Liver (tissue), 9 donors: ENCODE results near the gene IFITM5. TPM values are rescaled to one million over a fixed set of nuclear protein-coding genes. Genes with fewer than 3 reads are reported as not detected.

Experiments
- DNase-seq: peaks from one replicate; pipeline ENCODE4 v3.0.0-alpha.2; 2017; ENCODE audit warnings: low spot score
- H3K27ac ChIP-seq, 2 donors: one replicate each; pipeline ENCODE4 v1.7.0; 2013; ENCODE audit warnings: inconsistent platforms in 2 of 2, low read length in 2 of 2, control low read depth in 1 of 2, low read depth in 1 of 2, mild to moderate bottlenecking in 1 of 2
- H3K27me3 ChIP-seq, 4 donors: one replicate each; pipeline versions ENCODE4 v1.6.1 to v1.7.0; 2013; ENCODE audit warnings: low read length in 3 of 4, inconsistent platforms in 1 of 4, mild to moderate bottlenecking in 1 of 4, moderate library complexity in 1 of 4; ENCODE audit not compliant: control insufficient read depth in 4 of 4, insufficient read depth in 4 of 4
- H3K36me3 ChIP-seq, 4 donors: one replicate each; pipeline versions ENCODE4 v1.6.1 to v1.7.0; 2013; ENCODE audit warnings: low read length in 3 of 4, mild to moderate bottlenecking in 3 of 4, low read depth in 1 of 4, moderate library complexity in 1 of 4; ENCODE audit not compliant: control insufficient read depth in 4 of 4, insufficient read depth in 3 of 4
- H3K4me1 ChIP-seq, 4 donors: one replicate each; pipeline versions ENCODE4 v1.6.1 to v1.7.0; 2013; ENCODE audit warnings: low read length in 3 of 4, mild to moderate bottlenecking in 3 of 4, moderate library complexity in 1 of 4; ENCODE audit not compliant: control insufficient read depth in 4 of 4, insufficient read depth in 4 of 4
- H3K4me3 ChIP-seq, 3 donors: one replicate each; pipeline versions ENCODE4 v1.6.1 to v1.7.0; 2013; ENCODE audit warnings: low read length in 3 of 3, control low read depth in 1 of 3, low read depth in 1 of 3, mild to moderate bottlenecking in 1 of 3
- H3K9ac ChIP-seq, 2 donors: one replicate each; pipeline ENCODE4 v1.7.0; 2013; ENCODE audit warnings: low read length in 2 of 2, mild to moderate bottlenecking in 2 of 2, moderate library complexity in 2 of 2, control low read depth in 1 of 2, low read depth in 1 of 2
- H3K9me3 ChIP-seq, 4 donors: one replicate each; pipeline versions ENCODE4 v1.6.1 to v1.7.0; 2013; ENCODE audit warnings: low read length in 3 of 4; ENCODE audit not compliant: control insufficient read depth in 4 of 4
- EGR1 ChIP-seq, 2 donors: IDR thresholded peaks; 2 replicates each; pipeline ENCODE4 v1.6.1; 2016 to 2018; ENCODE audit warnings: antibody characterized with exemption in 2 of 2, low read depth in 2 of 2
- FOXA1 ChIP-seq: IDR thresholded peaks from 2 replicates; pipeline ENCODE4 v1.6.1; 2016; ENCODE audit warnings: antibody characterized with exemption
- FOXA2 ChIP-seq: IDR thresholded peaks from 2 replicates; pipeline ENCODE4 v1.6.1; 2016; ENCODE audit warnings: antibody characterized with exemption
- GABPA ChIP-seq, 2 donors: IDR thresholded peaks in 1 of 2; conservative IDR thresholded peaks in 1 of 2; 2 replicates each; pipeline ENCODE4 v1.6.1; 2016; ENCODE audit warnings: antibody characterized with exemption in 2 of 2, mild to moderate bottlenecking in 1 of 2, moderate library complexity in 1 of 2
- HNF4A ChIP-seq, 2 donors: conservative IDR thresholded peaks; 2 replicates each; pipeline ENCODE4 v1.6.1; 2016; ENCODE audit warnings: antibody characterized with exemption in 2 of 2, mild to moderate bottlenecking in 2 of 2
- HNF4G ChIP-seq: IDR thresholded peaks from 2 replicates; pipeline ENCODE4 v1.6.1; 2016; ENCODE audit warnings: antibody characterized with exemption
- JUND ChIP-seq, 2 donors: IDR thresholded peaks; 2 replicates each; pipeline ENCODE4 v1.6.1; 2016; ENCODE audit warnings: antibody characterized with exemption in 2 of 2
- NR2F2 ChIP-seq: IDR thresholded peaks from 2 replicates; pipeline ENCODE4 v1.6.1; 2016; ENCODE audit warnings: antibody characterized with exemption
- RAD21 ChIP-seq, 2 donors: IDR thresholded peaks; 2 replicates each; pipeline ENCODE4 v1.6.1; 2016; ENCODE audit warnings: antibody characterized with exemption in 2 of 2, mild to moderate bottlenecking in 2 of 2
- RXRA ChIP-seq, 2 donors: IDR thresholded peaks; 2 replicates each; pipeline ENCODE4 v1.6.1; 2017 to 2018; ENCODE audit warnings: antibody characterized with exemption in 2 of 2, mild to moderate bottlenecking in 1 of 2
- SP1 ChIP-seq: IDR thresholded peaks from 2 replicates; pipeline ENCODE4 v1.6.1; 2018; ENCODE audit warnings: antibody characterized with exemption, mild to moderate bottlenecking
- TAF1 ChIP-seq: conservative IDR thresholded peaks from 2 replicates; pipeline ENCODE4 v1.6.1; 2016; ENCODE audit warnings: antibody characterized with exemption, mild to moderate bottlenecking
- YY1 ChIP-seq: IDR thresholded peaks from 2 replicates; pipeline ENCODE4 v1.6.1; 2016; ENCODE audit warnings: antibody characterized with exemption, mild to moderate bottlenecking
- WGBS: extraction: QIAGEN DNeasy Blood & Tissue Kit; methylation state at CpG from one replicate; pipeline ENCODE4 v1.1.7; 2013; 5-methylcytosine and 5-hydroxymethylcytosine counted together
- polyA plus RNA-seq, 2 donors: library from polyadenylated mRNA; stranded (reverse) in 1 of 2; unstranded in 1 of 2; fragments of 200-250 nt in 1 of 2; fragments of >200 nt in 1 of 2; fragmentation: Nextera tagmentation in 1 of 2; extraction: Ambion mirVana in 1 of 2; gene quantifications; one replicate each; pipeline versions ENCODE4 v1.2.1 to v1.2.3, GENCODE V29; 2013 to 2015
- total RNA-seq, 2 donors: library from RNA; depleted of rRNA; stranded (reverse); fragments of >200 nt; gene quantifications; one replicate each; pipeline ENCODE4 v1.2.3, GENCODE V29; 2014
- TF ChIP-seq, protein P1 (sequence below): fragments of 150-350 bp; IDR thresholded peaks from 2 replicates; pipeline ENCODE4 v1.5.1; 2017; ENCODE audit warnings: improper control_type of control experiment, low read depth, low read length; ENCODE audit not compliant: missing input control
- TF ChIP-seq, protein P2 (sequence below): IDR thresholded peaks from 2 replicates; pipeline ENCODE4 v1.6.1; 2016; ENCODE audit warnings: antibody characterized with exemption
- TF ChIP-seq, protein P3 (sequence below): IDR thresholded peaks from 2 replicates; pipeline ENCODE4 v1.6.1; 2016; ENCODE audit warnings: antibody characterized with exemption
- TF ChIP-seq, protein P4 (sequence below): IDR thresholded peaks from 2 replicates; pipeline ENCODE4 v1.6.1; 2016; ENCODE audit warnings: antibody characterized with exemption, mild to moderate bottlenecking
- TF ChIP-seq, protein P5 (sequence below): IDR thresholded peaks from 2 replicates; pipeline ENCODE4 v1.6.1; 2016; ENCODE audit warnings: antibody characterized with exemption
- donor health status: healthy.
- donor health status: healthy.
- donor health status: healthy.
- donor health status: healthy.
- donor health status: healthy.

IFITM5 gene
- total and polyA plus RNA-seq, 4 donors, result not detected

DNA sequence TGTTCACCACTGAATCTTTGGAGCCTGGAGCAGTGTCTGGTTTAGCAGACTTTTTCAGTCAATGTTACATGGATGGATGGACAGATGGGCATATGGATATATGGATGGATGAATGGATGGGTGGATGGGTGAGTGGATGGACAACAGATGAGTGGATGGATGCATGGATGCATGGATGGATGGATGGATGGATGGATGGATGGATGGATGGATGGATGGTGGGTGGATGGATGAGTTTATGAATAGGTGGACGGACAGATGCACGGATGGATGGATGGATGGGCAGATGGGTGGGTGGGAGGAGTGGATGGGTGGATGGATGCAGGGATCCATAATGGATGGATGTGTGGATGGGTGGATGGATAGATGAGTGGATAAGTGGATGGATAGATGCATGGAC, 43.5 kb downstream of the IFITM5 start:
- peaks cover 6 to 28% (median 14%) of the 10 kb centered on the region in 4 donors for H3K36me3 ChIP-seq
- WGBS, result 95% methylated on average over 2 of the region's 2 CpGs
- H3K9me3 ChIP-seq, result no peaks in the 10 kb centered on the region
- H3K4me1 ChIP-seq, result no peaks in the 10 kb centered on the region
- no peak overlapping the region for H3K9ac ChIP-seq
- H3K27ac ChIP-seq, result no peak overlapping the region
- DNase-seq, result no peak
- H3K4me3 ChIP-seq, result no peak overlapping the region
- no peaks in the 10 kb centered on the region for H3K27me3 ChIP-seq
- no peak for TF ChIP-seq TAF1
- TF ChIP-seq JUND (IDR thresholded peaks at IDR 0.05), result no peak

DNA sequence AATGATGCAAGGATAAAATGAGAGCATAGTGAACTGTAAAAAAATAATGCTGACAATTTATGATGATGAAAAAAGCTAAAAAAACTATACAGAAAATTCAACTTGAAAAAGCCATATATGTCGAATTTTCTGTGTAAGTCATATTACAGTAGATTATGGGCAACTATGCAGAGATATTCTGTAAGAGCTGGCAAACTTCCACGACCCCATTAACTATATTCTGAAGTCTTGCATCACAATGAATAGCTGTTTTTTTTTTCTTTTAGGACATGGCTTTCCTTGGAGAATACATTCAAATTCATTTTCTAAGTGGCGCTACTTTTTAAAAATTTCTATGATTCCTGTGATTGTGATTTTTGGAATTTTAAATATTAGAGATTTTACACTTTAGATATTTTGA, 44.1 kb downstream of the IFITM5 start:
- Histone ChIP-seq H3K4me1 (no peaks in the 10 kb centered on the region), H3K9me3 (no peaks in the 10 kb centered on the region), H3K36me3 (peaks cover 6 to 33% (median 14%) of the 10 kb centered on the region in 4 donors), H3K27me3 (no peaks in the 10 kb centered on the region), H3K27ac (no peak overlapping the region), H3K4me3 (no peak overlapping the region), H3K9ac (no peak overlapping the region)
- WGBS, result 65% methylated on average over 3 of the region's 3 CpGs
- no peak for TF ChIP-seq FOXA2
- TF ChIP-seq, protein P1, sequence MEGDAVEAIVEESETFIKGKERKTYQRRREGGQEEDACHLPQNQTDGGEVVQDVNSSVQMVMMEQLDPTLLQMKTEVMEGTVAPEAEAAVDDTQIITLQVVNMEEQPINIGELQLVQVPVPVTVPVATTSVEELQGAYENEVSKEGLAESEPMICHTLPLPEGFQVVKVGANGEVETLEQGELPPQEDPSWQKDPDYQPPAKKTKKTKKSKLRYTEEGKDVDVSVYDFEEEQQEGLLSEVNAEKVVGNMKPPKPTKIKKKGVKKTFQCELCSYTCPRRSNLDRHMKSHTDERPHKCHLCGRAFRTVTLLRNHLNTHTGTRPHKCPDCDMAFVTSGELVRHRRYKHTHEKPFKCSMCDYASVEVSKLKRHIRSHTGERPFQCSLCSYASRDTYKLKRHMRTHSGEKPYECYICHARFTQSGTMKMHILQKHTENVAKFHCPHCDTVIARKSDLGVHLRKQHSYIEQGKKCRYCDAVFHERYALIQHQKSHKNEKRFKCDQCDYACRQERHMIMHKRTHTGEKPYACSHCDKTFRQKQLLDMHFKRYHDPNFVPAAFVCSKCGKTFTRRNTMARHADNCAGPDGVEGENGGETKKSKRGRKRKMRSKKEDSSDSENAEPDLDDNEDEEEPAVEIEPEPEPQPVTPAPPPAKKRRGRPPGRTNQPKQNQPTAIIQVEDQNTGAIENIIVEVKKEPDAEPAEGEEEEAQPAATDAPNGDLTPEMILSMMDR, result no peak
- TF ChIP-seq RAD21 (IDR thresholded peaks at IDR 0.05), result no peak
- TF ChIP-seq HNF4G, result no peak
- TF ChIP-seq NR2F2, result no peak
- TF ChIP-seq, protein P2, sequence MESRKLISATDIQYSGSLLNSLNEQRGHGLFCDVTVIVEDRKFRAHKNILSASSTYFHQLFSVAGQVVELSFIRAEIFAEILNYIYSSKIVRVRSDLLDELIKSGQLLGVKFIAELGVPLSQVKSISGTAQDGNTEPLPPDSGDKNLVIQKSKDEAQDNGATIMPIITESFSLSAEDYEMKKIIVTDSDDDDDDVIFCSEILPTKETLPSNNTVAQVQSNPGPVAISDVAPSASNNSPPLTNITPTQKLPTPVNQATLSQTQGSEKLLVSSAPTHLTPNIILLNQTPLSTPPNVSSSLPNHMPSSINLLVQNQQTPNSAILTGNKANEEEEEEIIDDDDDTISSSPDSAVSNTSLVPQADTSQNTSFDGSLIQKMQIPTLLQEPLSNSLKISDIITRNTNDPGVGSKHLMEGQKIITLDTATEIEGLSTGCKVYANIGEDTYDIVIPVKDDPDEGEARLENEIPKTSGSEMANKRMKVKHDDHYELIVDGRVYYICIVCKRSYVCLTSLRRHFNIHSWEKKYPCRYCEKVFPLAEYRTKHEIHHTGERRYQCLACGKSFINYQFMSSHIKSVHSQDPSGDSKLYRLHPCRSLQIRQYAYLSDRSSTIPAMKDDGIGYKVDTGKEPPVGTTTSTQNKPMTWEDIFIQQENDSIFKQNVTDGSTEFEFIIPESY, result no peak
- TF ChIP-seq, protein P3, sequence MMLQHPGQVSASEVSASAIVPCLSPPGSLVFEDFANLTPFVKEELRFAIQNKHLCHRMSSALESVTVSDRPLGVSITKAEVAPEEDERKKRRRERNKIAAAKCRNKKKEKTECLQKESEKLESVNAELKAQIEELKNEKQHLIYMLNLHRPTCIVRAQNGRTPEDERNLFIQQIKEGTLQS, result no peak
- TF ChIP-seq, protein P4, sequence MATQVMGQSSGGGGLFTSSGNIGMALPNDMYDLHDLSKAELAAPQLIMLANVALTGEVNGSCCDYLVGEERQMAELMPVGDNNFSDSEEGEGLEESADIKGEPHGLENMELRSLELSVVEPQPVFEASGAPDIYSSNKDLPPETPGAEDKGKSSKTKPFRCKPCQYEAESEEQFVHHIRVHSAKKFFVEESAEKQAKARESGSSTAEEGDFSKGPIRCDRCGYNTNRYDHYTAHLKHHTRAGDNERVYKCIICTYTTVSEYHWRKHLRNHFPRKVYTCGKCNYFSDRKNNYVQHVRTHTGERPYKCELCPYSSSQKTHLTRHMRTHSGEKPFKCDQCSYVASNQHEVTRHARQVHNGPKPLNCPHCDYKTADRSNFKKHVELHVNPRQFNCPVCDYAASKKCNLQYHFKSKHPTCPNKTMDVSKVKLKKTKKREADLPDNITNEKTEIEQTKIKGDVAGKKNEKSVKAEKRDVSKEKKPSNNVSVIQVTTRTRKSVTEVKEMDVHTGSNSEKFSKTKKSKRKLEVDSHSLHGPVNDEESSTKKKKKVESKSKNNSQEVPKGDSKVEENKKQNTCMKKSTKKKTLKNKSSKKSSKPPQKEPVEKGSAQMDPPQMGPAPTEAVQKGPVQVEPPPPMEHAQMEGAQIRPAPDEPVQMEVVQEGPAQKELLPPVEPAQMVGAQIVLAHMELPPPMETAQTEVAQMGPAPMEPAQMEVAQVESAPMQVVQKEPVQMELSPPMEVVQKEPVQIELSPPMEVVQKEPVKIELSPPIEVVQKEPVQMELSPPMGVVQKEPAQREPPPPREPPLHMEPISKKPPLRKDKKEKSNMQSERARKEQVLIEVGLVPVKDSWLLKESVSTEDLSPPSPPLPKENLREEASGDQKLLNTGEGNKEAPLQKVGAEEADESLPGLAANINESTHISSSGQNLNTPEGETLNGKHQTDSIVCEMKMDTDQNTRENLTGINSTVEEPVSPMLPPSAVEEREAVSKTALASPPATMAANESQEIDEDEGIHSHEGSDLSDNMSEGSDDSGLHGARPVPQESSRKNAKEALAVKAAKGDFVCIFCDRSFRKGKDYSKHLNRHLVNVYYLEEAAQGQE, result no peak
- no peak for TF ChIP-seq JUND (IDR thresholded peaks at IDR 0.05)
- no peak for TF ChIP-seq GABPA (IDR thresholded peaks at IDR 0.05 in 1 of 2, conservative IDR thresholded peaks at IDR 0.05 in 1 of 2)
- TF ChIP-seq YY1, result no peak
- TF ChIP-seq HNF4A (conservative IDR thresholded peaks at IDR 0.05), result no peak
- TF ChIP-seq, protein P5, sequence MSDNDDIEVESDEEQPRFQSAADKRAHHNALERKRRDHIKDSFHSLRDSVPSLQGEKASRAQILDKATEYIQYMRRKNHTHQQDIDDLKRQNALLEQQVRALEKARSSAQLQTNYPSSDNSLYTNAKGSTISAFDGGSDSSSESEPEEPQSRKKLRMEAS, result no peak
- no peak for TF ChIP-seq FOXA1
- TF ChIP-seq SP1, result no peak
- no peak for TF ChIP-seq RXRA (IDR thresholded peaks at IDR 0.05)
- TF ChIP-seq TAF1, result no peak
- no peak for TF ChIP-seq EGR1 (IDR thresholded peaks at IDR 0.05; ENCODE audit: low read depth in 2 of 2)
- no peak for DNase-seq
